HUES6 (cell line): ENCODE results near the gene BPIFB3.
"Not testable (repeated sequence)": the region's sequence is repeated elsewhere in the genome, so short reads cannot be mapped to it uniquely, and the experiment has no call there.

ENCODE experiments used
- H3K27ac ChIP-seq: 2 replicates; pipeline ENCODE4 v1.7.0; 2013; ENCODE audit warnings: low read depth, mild to moderate bottlenecking, low read length, inconsistent platforms
- H3K27me3 ChIP-seq: 2 replicates; pipeline ENCODE4 v1.6.1; 2013; ENCODE audit warnings: low read length; ENCODE audit not compliant: control insufficient read depth, insufficient read depth
- H3K36me3 ChIP-seq: 2 replicates; pipeline ENCODE4 v1.6.1; 2013; ENCODE audit warnings: low read length; ENCODE audit not compliant: control insufficient read depth, insufficient read depth
- H3K4me1 ChIP-seq: 2 replicates; pipeline ENCODE4 v1.6.1; 2013; ENCODE audit warnings: low read length; ENCODE audit not compliant: control insufficient read depth, insufficient read depth
- H3K4me3 ChIP-seq: 2 replicates; pipeline ENCODE4 v1.5.1; 2013; ENCODE audit warnings: low read depth, low read length
- H3K9ac ChIP-seq: one replicate; pipeline ENCODE4 v1.6.1; 2013; ENCODE audit warnings: mild to moderate bottlenecking, low read length
- H3K9me3 ChIP-seq: 2 replicates; pipeline ENCODE4 v1.6.1; 2013; ENCODE audit warnings: low read depth, low read length; ENCODE audit not compliant: control insufficient read depth, insufficient read depth

BPIFB3 gene

GRCh38 chr20:33082546-33082945 lies 28.8 kb downstream of the BPIFB3 start:
- no peak overlapping the region for H3K27ac ChIP-seq
- H3K4me1 ChIP-seq: no peaks in the 10 kb centered on the region
- no peak overlapping the region for H3K4me3 ChIP-seq
- no peaks in the 10 kb centered on the region for H3K9me3 ChIP-seq
- H3K27me3 ChIP-seq: no peaks in the 10 kb centered on the region
- no peaks in the 10 kb centered on the region for H3K36me3 ChIP-seq
- H3K9ac ChIP-seq: no peak overlapping the region

GRCh38 chr20:33083544-33084340 lies 30.0 kb downstream of the BPIFB3 start:
- Histone ChIP-seq H3K4me3 (no peak overlapping the region), H3K9ac (no peak overlapping the region), H3K9me3 (no peaks in the 10 kb centered on the region), H3K4me1 (no peaks in the 10 kb centered on the region), H3K27me3 (no peaks in the 10 kb centered on the region), H3K27ac (no peak overlapping the region), H3K36me3 (no peaks in the 10 kb centered on the region)

- Histone ChIP-seq H3K4me1 (no peaks in the 10 kb centered on the region), H3K9me3 (no peaks in the 10 kb centered on the region), H3K4me3 (no peak overlapping the region), H3K27me3 (no peaks in the 10 kb centered on the region), H3K36me3 (no peaks in the 10 kb centered on the region), H3K27ac (no peak overlapping the region), H3K9ac (no peak overlapping the region)
Measured at GRCh38 chr20:33084722-33085121, 31.0 kb downstream of the BPIFB3 start.

- H3K9ac ChIP-seq: no peak overlapping the region
Measured at GRCh38 chr20:33086052-33086722, 32.5 kb downstream of the BPIFB3 start.

GRCh38 chr20:33091147-33091546 lies 37.4 kb downstream of the BPIFB3 start:
- Histone ChIP-seq H3K27me3 (no peaks in the 10 kb centered on the region), H3K36me3 (no peaks in the 10 kb centered on the region), H3K9me3 (no peaks in the 10 kb centered on the region)

More at GRCh38 chr20:33086052-33086722, 32.5 kb downstream of the BPIFB3 start:
- Histone ChIP-seq H3K36me3 (no peaks in the 10 kb centered on the region), H3K27me3 (no peaks in the 10 kb centered on the region), H3K27ac (no peak overlapping the region), H3K4me3 (no peak overlapping the region), H3K4me1 (no peaks in the 10 kb centered on the region), H3K9me3 (no peaks in the 10 kb centered on the region)

GRCh38 chr20:33091693-33092092 lies 38.0 kb downstream of the BPIFB3 start:
- Histone ChIP-seq H3K4me1 (no peaks in the 10 kb centered on the region), H3K27me3 (no peaks in the 10 kb centered on the region), H3K27ac (no peak overlapping the region), H3K36me3 (no peaks in the 10 kb centered on the region), H3K4me3 (no peak overlapping the region), H3K9ac (no peak overlapping the region), H3K9me3 (no peaks in the 10 kb centered on the region)

More at GRCh38 chr20:33091147-33091546, 37.4 kb downstream of the BPIFB3 start:
- H3K27ac ChIP-seq: no peak overlapping the region
- no peak overlapping the region for H3K9ac ChIP-seq
- H3K4me1 ChIP-seq: no peaks in the 10 kb centered on the region
- H3K4me3 ChIP-seq: no peak overlapping the region

- H3K9me3 ChIP-seq: no peaks in the 10 kb centered on the region
- no peaks in the 10 kb centered on the region for H3K36me3 ChIP-seq
- H3K4me1 ChIP-seq: no peaks in the 10 kb centered on the region
- H3K9ac ChIP-seq: no peak overlapping the region
- no peaks in the 10 kb centered on the region for H3K27me3 ChIP-seq
- no peak overlapping the region for H3K27ac ChIP-seq
- H3K4me3 ChIP-seq: no peak overlapping the region
Measured at GRCh38 chr20:33092361-33092760, 38.7 kb downstream of the BPIFB3 start.

- H3K27me3 ChIP-seq: no peaks in the 10 kb centered on the region
- H3K36me3 ChIP-seq: no peaks in the 10 kb centered on the region
- H3K4me1 ChIP-seq: no peaks in the 10 kb centered on the region
- no peak overlapping the region for H3K27ac ChIP-seq
- no peak overlapping the region for H3K4me3 ChIP-seq
- H3K9ac ChIP-seq: no peak overlapping the region
- no peaks in the 10 kb centered on the region for H3K9me3 ChIP-seq
Measured at GRCh38 chr20:33093074-33093473, 39.4 kb downstream of the BPIFB3 start.

- Histone ChIP-seq H3K27me3 (no peaks in the 10 kb centered on the region), H3K9ac (no peak overlapping the region), H3K9me3 (no peaks in the 10 kb centered on the region), H3K36me3 (no peaks in the 10 kb centered on the region), H3K27ac (no peak overlapping the region), H3K4me1 (no peaks in the 10 kb centered on the region), H3K4me3 (no peak overlapping the region)
Measured at GRCh38 chr20:33093582-33093981, 39.9 kb downstream of the BPIFB3 start.

GRCh38 chr20:33095249-33095648 lies 41.5 kb downstream of the BPIFB3 start:
- H3K9ac ChIP-seq: no peak overlapping the region
- H3K27ac ChIP-seq: no peak overlapping the region
- no peaks in the 10 kb centered on the region for H3K9me3 ChIP-seq
- H3K27me3 ChIP-seq: no peaks in the 10 kb centered on the region
- H3K36me3 ChIP-seq: no peaks in the 10 kb centered on the region
- H3K4me1 ChIP-seq: no peaks in the 10 kb centered on the region
- no peak overlapping the region for H3K4me3 ChIP-seq

GRCh38 chr20:33095902-33096584 lies 42.3 kb downstream of the BPIFB3 start:
- H3K4me3 ChIP-seq, H3K27me3 ChIP-seq, H3K36me3 ChIP-seq, H3K9ac ChIP-seq, H3K4me1 ChIP-seq, H3K9me3 ChIP-seq, H3K27ac ChIP-seq: not testable (repeated sequence)
